VCaP (cell line): ENCODE data around the gene P4HB.

Experiments
- H3K27ac ChIP-seq: fragments of 450-650 bp; 2 replicates; pipeline ENCODE4 v1.5.1; 2017
- TF ChIP-seq, protein P1 (sequence below): fragments of 450-650 bp; conservative IDR thresholded peaks from 2 replicates; pipeline ENCODE4 v1.5.1; 2017; ENCODE audit warnings: mild to moderate bottlenecking, moderate library complexity

Gene P4HB

GRCh38 chr17:81833160-81833920, 27.0 kb downstream of the P4HB start, which contains the start of gene MCRIP1:
TSS of gene MCRIP1 (minus strand) at chr17:81833291. CDS start at chr17:81824506, 8,785 bp downstream.
- H3K27ac ChIP-seq: peak within 1 kb of the TSS; percentile 98
- TF ChIP-seq, protein P1, sequence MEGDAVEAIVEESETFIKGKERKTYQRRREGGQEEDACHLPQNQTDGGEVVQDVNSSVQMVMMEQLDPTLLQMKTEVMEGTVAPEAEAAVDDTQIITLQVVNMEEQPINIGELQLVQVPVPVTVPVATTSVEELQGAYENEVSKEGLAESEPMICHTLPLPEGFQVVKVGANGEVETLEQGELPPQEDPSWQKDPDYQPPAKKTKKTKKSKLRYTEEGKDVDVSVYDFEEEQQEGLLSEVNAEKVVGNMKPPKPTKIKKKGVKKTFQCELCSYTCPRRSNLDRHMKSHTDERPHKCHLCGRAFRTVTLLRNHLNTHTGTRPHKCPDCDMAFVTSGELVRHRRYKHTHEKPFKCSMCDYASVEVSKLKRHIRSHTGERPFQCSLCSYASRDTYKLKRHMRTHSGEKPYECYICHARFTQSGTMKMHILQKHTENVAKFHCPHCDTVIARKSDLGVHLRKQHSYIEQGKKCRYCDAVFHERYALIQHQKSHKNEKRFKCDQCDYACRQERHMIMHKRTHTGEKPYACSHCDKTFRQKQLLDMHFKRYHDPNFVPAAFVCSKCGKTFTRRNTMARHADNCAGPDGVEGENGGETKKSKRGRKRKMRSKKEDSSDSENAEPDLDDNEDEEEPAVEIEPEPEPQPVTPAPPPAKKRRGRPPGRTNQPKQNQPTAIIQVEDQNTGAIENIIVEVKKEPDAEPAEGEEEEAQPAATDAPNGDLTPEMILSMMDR: no peak

- peak overlapping the region; percentile 98 for H3K27ac ChIP-seq
- TF ChIP-seq, protein P1: no peak
Measured at GRCh38 chr17:81832608-81833159, 27.7 kb downstream of the P4HB start.

GRCh38 chr17:81831957-81832607, 28.3 kb downstream of the P4HB start:
- TF ChIP-seq, protein P1: no peak
- H3K27ac ChIP-seq: peak overlapping the region; percentile 98

DNA sequence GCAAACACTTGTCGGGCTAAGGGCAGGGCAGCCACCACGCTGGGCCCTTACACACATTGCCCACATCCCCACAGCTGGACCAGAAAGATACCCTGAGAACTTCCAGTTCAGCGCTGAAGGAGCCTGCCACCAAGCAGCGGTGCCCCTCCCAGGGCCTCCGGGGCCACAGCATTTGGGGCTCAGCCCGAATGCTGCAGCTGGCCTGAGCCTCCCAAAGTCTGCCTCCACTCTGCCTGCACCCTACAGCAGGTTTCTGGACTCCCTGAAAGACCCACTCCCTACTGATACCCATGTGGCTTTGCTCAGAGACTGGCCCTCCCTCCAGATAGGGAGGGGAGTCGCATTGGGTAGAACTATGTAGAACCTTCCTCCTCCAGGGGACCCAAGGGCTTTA, 28.8 kb downstream of the P4HB start:
- TF ChIP-seq, protein P1: no peak
- peak overlapping the region; percentile 98 for H3K27ac ChIP-seq

DNA sequence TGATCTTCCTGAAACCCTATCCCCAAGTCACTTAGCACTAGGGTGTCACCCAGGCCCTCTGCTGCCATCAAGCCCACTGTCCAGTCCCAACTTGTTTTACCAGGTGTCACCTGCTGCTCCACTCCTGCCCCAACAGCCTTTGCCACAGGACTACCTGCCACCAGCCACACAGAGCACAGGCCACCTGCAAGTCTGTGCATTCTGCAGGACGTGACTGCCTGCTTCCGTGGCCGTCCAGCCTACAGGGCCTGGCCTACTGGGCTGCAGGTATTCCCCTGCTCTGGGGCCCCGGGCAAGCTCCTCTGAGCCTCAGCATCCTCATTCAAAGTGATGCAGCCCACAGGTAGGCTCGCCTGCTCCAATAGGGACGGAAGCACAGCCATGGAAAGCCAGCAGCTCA, 30.5 kb downstream of the P4HB start:
- TF ChIP-seq, protein P1: no peak
- H3K27ac ChIP-seq: no peak overlapping the region

DNA sequence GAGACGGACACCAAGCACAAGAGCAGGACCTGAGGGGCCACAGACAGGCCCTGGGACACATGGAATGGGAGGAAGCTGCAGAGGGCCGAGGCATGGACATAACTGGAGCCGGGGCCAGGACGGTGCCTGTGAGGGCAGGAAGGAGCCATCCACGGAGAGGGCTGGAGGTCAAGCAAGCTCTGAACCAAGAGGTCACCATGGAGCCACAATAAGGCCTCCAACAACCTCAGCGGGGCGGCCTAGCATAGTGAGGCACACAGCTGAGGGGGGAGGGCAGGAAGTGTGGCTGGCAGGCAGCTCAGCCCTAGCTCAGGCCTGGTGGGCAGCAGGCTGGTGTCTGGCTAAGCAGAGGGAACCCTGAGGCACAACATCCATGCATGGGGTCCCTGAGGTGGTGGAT, 31.7 kb downstream of the P4HB start:
- H3K27ac ChIP-seq: no peak overlapping the region
- TF ChIP-seq, protein P1: no peak

DNA sequence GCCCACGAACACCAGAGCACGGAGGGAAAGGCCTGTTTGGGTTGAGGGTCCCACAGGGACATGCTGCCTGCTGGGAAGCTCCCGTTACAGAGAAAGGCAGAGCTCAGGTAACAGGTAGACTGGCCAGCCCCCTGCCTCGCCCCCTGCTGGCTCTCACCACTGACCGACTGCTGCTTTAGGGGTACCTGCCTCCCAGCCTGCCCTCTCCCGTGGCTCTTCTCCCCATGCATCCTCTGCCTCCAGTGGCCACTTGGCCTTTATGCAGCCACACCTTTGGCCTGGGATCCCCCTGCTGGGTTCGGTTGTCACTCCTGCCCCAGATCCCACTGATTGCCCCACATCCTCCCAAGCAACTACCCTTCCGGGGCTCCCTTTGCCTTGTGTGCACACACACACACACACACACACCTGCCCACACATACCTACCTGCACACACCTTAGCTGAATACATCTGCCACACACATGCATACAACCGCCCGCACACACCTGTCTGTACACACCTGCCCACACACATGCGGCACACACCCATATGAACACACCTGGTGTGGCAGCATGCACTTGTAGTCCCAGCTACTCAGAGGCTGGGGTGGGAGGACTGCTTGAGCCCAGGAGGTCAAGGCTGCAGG, 34.4 kb downstream of the P4HB start:
- H3K27ac ChIP-seq: no peak overlapping the region
- TF ChIP-seq, protein P1: peak; percentile 25
